ENCODE results near the gene DSN1.

GRCh38 chr20:36770680-36771079 is 2.9 kb downstream of the DSN1 start:
- no peak for TF ChIP-seq POLR2A (IDR thresholded peaks at IDR 0.05)
- TF ChIP-seq CTCF (IDR thresholded peaks at IDR 0.05) = no peak
- no peak for TF ChIP-seq POLR2AphosphoS5 (IDR thresholded peaks at IDR 0.05; ENCODE audit: insufficient read depth in 1 of 2, low read depth in 1 of 2)

All from vagina (tissue), 2 donors.